ENCODE measurements around the gene OTX1. TPM values are rescaled to one million over a fixed set of nuclear protein-coding genes. Genes with fewer than 3 reads are reported as not detected.

The OTX1 gene
- total RNA-seq, 1 donor from 2014 or later: 0.10 TPM

DNA sequence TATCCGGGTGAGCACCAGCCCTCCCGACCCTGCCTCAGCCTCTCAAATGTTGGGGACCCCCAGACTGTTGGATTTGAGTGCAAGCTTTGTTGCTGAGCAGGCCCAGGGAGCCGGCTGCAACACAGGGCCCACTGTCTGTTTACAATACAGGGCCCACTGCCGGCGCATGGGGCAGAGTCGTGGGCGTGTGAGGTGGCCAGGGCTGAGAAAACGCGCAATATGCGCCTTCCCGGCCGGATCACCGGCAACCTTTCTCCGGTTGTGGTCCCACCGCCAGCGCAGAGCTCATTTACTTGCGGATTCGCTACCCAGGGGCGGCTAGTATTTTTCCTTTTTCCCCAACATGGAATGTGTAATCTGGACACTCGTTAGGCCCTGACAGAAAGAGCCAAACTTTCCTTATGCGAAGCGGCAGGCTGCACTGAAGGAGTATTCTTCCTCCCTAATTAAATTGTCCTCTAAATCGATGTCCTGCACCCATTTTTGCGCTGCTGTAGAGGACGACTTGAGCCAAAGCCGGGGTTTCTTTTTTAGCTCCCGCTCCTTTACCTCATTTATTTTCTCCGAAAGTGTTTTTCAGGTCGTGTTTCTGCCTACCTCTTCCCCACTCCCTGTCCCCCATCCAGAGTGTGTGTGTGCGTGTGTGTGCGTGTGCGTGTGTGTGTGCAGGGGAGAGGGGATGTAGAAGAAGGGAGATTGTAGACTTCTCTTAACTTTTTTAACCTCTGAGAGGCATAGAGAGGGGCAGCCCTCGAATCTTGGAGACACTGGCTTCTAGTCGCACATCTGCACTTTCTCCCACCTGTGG, 2.7 kb downstream of the OTX1 start:
- H3K36me3 Mint-ChIP-seq (ENCODE audit: low read depth): peaks cover 10% of the 10 kb centered on the region
- peaks cover 85% of the 10 kb centered on the region for H3K27me3 Mint-ChIP-seq (ENCODE audit: low read depth)
- H3K4me3 Mint-ChIP-seq (ENCODE audit: unreplicated experiment): no peak overlapping the region
- H3K4me1 Mint-ChIP-seq (ENCODE audit: low read depth): peaks cover 55% of the 10 kb centered on the region
- no peak overlapping the region for H3K27ac Mint-ChIP-seq (ENCODE audit: unreplicated experiment)
- no peaks in the 10 kb centered on the region for H3K9me3 Mint-ChIP-seq (ENCODE audit: low read depth)
- DNase-seq (ENCODE audit: low spot score): no peak
- TF ChIP-seq, protein P1, sequence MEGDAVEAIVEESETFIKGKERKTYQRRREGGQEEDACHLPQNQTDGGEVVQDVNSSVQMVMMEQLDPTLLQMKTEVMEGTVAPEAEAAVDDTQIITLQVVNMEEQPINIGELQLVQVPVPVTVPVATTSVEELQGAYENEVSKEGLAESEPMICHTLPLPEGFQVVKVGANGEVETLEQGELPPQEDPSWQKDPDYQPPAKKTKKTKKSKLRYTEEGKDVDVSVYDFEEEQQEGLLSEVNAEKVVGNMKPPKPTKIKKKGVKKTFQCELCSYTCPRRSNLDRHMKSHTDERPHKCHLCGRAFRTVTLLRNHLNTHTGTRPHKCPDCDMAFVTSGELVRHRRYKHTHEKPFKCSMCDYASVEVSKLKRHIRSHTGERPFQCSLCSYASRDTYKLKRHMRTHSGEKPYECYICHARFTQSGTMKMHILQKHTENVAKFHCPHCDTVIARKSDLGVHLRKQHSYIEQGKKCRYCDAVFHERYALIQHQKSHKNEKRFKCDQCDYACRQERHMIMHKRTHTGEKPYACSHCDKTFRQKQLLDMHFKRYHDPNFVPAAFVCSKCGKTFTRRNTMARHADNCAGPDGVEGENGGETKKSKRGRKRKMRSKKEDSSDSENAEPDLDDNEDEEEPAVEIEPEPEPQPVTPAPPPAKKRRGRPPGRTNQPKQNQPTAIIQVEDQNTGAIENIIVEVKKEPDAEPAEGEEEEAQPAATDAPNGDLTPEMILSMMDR (IDR thresholded peaks at IDR 0.05): no peak

DNA sequence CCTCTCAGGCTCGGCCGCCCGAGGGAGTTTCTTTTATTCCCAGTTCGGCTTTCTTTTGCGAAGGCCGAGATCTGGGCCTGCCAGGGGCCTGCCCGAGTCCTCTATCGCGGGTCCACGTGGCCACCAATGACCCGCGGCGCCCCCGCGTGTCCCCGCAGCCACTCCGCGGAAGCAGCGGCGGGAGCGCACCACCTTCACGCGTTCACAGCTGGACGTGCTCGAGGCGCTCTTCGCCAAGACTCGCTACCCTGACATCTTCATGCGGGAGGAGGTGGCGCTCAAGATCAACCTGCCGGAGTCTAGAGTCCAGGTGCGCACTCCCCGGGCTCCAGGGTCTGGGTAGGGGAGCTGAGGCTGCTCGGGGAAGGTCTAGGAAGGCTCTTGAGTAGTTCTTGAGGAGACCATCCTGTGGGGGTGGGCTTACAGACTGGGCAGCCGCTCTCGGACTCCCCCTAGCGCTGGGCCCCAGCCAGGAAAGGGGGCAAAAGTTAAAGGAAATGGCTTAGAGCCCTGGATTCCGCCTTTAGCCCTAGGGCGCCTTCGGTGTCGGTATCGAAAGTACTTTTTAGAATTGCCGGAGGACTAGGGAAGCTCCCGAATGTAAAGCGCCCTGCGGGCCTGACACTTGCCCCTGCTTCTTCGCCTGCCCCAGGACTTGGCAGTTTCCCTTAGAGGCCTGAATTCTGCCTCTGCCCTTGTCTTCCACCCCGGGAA, 3.4 kb downstream of the OTX1 start:
- H3K9me3 Mint-ChIP-seq (ENCODE audit: low read depth): no peaks in the 10 kb centered on the region
- no peak overlapping the region for H3K27ac Mint-ChIP-seq (ENCODE audit: unreplicated experiment)
- H3K36me3 Mint-ChIP-seq (ENCODE audit: low read depth): peaks cover 8% of the 10 kb centered on the region
- TF ChIP-seq, protein P1 (IDR thresholded peaks at IDR 0.05): peak; percentile 66
- no peak overlapping the region for H3K4me3 Mint-ChIP-seq (ENCODE audit: unreplicated experiment)
- H3K4me1 Mint-ChIP-seq (ENCODE audit: low read depth): peaks cover 54% of the 10 kb centered on the region
- peaks cover 83% of the 10 kb centered on the region for H3K27me3 Mint-ChIP-seq (ENCODE audit: low read depth)
- no peak for DNase-seq (ENCODE audit: low spot score)

- H3K4me3 Mint-ChIP-seq (ENCODE audit: unreplicated experiment): peak overlapping the region; percentile 15
- peaks cover 77% of the 10 kb centered on the region for H3K27me3 Mint-ChIP-seq (ENCODE audit: low read depth)
- TF ChIP-seq, protein P1 (IDR thresholded peaks at IDR 0.05): no peak
- no peak overlapping the region for H3K27ac Mint-ChIP-seq (ENCODE audit: unreplicated experiment)
- peaks cover 8% of the 10 kb centered on the region for H3K36me3 Mint-ChIP-seq (ENCODE audit: low read depth)
- no peak for DNase-seq (ENCODE audit: low spot score)
- no peaks in the 10 kb centered on the region for H3K9me3 Mint-ChIP-seq (ENCODE audit: low read depth)
- peaks cover 47% of the 10 kb centered on the region for H3K4me1 Mint-ChIP-seq (ENCODE audit: low read depth)
Measured at GRCh38 chr2:63054841-63055225, 4.2 kb downstream of the OTX1 start.

DNA sequence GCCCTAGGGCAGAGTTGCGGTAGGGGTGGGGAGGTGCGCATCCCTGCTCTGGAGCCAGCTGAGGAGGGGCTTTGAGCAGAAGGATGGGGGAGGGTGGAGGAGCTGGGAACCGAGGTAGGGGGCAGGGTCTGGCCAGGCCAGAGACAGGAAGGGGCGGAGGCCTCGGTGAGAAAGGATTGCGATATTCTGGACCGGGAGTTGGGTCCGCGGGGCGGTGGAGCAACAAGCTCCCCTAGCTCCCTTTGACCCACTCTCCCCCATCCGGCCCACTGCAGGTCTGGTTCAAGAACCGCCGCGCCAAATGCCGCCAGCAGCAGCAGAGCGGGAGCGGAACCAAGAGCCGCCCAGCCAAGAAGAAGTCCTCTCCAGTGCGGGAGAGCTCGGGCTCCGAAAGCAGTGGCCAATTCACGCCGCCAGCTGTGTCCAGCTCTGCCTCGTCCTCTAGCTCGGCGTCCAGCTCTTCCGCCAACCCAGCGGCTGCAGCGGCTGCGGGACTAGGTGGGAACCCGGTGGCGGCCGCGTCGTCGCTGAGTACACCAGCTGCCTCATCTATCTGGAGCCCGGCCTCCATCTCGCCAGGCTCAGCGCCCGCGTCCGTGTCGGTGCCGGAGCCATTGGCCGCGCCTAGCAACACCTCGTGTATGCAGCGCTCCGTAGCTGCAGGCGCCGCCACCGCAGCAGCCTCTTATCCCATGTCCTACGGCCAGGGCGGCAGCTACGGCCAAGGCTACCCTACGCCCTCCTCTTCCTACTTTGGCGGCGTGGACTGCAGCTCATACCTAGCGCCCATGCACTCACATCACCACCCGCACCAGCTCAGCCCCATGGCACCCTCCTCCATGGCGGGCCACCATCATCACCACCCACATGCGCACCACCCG, 4.8 kb downstream of the OTX1 start:
- DNase-seq (ENCODE audit: low spot score): no peak
- Mint-ChIP-seq H3K9me3 (ENCODE audit: low read depth) (no peaks in the 10 kb centered on the region), H3K27me3 (ENCODE audit: low read depth) (peaks cover 81% of the 10 kb centered on the region), H3K27ac (ENCODE audit: unreplicated experiment) (no peak overlapping the region), H3K4me3 (ENCODE audit: unreplicated experiment) (peak overlapping the region; percentile 50), H3K36me3 (ENCODE audit: low read depth) (peaks cover 11% of the 10 kb centered on the region), H3K4me1 (ENCODE audit: low read depth) (peaks cover 49% of the 10 kb centered on the region)
- TF ChIP-seq, protein P1 (IDR thresholded peaks at IDR 0.05): no peak
